ENCODE results near the gene FKBP5.
A peak's percentile ranks its signal among the peaks of the same experiment; 100 is the strongest.

FKBP5 gene

DNA sequence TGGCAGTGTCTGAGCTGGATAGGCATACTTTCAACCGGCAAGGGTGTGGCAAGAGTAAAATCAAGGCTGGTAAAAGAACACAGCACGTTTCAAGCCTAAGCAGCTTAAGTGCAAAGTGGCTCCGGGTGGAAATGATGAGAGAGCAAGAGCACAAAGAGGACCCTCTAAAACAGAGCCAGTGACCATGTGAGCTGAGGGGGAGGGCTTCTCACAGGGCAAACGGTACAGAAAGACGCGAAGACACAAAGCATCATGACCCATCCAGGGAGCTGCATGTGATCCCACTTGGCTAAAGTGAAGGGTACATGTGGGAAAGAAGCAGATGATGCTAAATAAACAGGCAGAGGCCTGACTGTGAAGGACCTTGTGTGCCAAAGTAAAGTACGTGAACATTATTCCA is 25.7 kb downstream of the FKBP5 start:
- DNase-seq (ENCODE audit: low read depth), result no peak

DNA sequence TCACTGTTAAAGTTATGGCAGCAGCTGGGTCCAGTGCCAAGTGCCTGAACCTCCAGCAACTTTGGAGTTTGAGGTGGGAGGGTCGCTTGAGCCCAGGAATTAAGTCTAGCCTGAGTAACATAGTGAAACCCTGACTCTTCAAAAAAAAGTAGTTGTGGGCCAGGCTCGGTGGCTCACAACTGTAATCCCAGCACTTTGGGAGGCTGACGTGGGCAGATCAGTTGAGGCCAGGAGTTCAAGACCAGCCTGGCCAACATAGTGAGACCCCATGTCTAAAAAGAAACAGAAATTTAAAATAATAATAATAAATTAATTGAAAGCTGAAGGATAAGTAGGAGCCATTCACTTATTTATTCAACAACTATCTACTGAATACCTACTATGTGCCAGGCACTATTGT is 33.8 kb downstream of the FKBP5 start:
- no peak for DNase-seq (ENCODE audit: low read depth)

DNA sequence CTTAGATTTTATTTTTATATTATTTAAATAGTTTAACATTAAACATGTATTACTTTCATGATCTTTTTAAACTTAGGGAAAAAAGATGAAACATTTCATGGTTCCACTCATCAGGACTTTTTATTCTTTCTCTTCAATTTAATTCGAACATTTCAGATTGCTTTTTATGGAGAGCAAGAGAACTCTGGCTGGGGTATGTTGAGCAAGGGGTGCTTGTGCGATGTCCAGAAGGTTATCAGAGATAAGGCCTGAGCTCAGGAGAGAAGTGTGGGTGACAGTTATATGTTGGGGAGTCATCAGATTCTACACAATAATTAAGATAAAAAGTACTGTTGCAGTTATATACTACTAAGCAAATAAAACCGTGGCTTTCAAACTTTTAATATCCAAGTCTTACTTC is 37.5 kb downstream of the FKBP5 start:
- DNase-seq (ENCODE audit: low read depth), result no peak

DNA sequence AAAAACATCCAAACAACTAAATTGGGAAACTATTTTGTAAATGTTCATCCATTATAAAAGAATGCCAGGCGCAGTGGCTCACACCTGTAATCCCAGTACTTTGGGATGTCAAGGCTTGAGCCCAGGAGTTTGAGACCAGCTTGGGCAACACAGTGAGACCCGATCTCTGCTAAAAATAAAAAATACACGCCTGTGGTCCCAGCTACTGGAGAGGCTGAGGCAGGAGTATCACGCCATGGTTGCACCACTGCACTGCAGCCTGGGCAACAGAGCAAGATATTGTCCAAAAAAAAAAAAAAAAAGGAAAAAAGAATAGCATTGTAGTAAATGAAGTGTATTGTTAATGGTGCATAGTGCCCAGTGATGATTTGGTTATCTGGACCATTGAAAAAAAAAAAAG is 38.7 kb downstream of the FKBP5 start:
- DNase-seq (ENCODE audit: low read depth), result no peak

DNA sequence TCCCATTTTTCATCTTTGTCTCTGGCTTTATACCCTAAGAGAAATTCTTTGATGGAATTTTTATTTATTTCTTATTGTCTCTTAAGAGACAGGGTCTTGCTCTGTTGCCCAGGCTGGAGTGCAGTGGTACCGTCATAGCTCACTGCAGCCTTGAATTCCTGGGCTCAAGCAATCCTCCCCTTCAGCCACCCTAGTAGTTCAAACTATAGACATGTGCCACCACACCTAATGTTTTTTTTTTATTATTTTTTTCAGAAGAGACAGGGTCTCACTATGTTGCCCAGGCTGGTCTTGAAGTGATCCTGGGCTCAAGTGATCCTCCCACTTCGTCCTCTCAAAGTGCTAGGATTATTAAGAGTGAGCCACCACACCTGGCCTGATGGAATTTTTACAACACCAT is 40.5 kb downstream of the FKBP5 start:
- DNase-seq (ENCODE audit: low read depth), result no peak

DNA sequence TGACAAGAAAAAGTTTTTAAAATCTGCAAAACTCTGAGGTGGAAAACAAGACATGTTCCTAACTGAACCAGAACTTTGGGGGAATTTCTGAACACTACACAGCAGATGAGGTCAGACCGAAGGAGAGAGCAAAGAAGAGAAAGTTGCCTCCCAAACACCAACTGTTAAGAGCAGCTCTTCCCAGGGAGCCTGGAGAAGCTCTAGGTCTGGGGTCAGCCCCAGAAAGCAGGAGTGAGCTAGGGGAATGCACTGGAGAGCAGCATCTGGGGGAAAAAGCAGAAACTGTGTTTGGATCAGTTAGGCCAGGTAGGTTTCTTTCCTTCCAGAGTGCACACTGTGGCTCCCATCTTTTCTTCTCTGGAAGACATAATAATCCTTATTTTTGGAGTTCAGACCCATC is 41.3 kb downstream of the FKBP5 start:
- DNase-seq (ENCODE audit: low read depth), result no peak

DNA sequence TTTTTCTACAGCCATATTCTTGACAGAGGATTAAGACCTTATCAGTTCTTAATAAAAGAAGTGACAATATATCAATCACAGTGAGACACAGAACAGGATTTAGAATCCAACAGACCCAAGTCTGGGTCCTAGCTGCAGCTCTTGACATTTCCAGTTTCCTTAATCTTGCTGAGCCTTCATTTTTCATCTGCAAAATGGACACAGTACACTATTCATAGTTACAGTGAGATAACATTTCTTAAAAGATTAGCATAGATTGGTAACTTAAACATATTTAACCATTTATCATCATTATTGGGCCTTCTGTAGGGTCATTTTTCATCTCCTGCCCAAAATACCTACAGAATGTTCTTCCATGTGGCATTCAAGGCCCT is 45.6 kb downstream of the FKBP5 start:
- no peak for DNase-seq (ENCODE audit: low read depth)

DNA sequence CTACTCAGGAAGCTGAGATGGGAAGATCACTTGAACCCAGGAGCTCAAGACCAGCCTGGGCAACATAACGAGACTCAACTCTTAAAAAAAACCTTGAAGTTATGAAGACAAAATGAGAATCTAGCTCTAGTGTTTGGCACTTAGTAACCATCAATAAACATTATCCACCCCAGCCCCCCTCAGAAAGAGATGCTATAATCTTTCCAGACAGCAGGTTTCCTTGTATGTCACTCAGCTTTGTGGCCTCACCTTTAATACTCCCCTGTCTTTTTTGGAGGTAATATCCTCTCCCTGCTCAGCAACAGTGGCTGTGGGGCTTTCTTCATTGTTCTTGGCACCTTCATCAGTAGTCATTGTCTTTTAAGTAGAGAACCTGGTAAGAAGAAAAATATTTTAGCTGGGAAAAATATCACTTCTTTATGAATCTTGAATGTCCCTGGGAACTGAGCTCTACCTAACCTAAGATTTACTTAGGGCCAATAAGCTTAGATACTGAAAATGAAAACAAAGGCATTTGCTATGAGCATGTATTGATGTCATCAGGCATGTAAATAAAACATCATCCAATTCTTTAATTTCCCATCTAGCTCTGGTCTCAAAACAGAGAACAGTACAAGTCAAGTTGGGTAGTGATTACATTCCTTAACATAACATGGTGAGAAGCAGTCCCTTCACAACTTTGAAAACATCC is 46.1 kb downstream of the FKBP5 start:
- no peak for DNase-seq (ENCODE audit: low read depth)

DNA sequence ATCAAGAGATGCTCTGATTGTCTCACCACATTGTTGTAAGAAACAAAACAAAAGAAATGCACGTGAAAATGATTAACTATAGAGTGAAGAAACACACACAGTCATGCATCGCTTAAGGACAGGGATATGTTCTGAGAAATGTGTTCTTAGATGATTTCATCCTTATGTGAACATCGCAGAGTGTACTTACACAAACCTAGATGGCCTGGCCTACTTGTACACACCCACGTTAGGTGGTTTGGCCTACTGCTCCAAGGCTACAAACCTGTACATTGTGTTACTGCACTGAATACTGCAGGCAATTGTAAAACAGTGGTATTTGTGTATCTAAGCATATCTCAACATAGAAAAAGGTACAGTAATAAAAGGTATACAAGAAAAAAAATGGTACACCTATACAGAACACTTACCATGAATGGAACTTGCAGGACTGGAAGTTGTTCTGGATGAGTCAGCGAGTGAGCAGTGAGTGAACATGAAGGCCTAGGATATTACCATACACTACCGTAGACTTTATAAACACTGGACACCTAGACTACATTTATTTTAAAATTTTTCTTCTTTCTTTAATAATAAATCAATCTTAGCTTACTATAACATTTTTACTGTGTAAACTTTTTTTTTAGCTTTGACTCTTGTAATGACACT is 48.6 kb downstream of the FKBP5 start:
- peak; percentile 73 for DNase-seq (ENCODE audit: low read depth)

DNA sequence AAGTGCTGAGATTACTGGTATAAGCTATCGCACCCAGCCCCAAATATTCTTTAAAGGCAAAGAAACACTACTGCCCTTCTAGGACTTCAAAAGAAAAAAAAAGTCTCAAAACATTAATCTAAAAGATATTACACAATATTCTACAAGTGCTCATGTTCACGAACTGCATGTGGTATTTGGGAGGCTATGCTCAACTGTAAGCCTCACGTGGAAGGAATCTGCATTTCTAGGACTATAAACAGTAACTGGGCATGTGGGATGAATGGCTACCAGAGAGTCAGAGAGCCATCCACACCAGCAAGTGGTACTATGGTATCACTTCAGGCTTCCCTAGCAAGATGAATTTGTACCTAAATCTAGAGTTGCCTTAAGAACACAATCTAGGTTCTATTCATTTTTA is 50.0 kb downstream of the FKBP5 start:
- peak; percentile 74 for DNase-seq (ENCODE audit: low read depth)

DNA sequence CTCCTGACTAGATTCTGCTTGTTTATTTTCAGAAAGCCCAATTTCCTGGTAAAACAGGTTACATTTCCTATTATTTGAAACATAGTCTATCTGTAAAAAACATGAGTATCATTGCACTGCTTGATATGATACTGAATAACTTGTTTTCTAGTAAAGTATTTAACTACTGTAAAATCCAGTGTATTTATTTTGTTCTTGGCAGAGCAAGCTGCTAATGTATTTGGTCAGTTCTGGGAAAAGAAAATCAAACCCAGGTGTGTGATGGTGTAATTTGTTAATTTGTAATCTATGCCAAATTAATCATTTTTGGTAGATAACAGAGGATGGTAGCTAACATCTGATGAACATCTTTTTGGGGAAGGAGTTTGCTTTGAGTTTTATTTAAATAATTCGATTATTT is 50.8 kb downstream of the FKBP5 start:
- DNase-seq (ENCODE audit: low read depth), result no peak

DNA sequence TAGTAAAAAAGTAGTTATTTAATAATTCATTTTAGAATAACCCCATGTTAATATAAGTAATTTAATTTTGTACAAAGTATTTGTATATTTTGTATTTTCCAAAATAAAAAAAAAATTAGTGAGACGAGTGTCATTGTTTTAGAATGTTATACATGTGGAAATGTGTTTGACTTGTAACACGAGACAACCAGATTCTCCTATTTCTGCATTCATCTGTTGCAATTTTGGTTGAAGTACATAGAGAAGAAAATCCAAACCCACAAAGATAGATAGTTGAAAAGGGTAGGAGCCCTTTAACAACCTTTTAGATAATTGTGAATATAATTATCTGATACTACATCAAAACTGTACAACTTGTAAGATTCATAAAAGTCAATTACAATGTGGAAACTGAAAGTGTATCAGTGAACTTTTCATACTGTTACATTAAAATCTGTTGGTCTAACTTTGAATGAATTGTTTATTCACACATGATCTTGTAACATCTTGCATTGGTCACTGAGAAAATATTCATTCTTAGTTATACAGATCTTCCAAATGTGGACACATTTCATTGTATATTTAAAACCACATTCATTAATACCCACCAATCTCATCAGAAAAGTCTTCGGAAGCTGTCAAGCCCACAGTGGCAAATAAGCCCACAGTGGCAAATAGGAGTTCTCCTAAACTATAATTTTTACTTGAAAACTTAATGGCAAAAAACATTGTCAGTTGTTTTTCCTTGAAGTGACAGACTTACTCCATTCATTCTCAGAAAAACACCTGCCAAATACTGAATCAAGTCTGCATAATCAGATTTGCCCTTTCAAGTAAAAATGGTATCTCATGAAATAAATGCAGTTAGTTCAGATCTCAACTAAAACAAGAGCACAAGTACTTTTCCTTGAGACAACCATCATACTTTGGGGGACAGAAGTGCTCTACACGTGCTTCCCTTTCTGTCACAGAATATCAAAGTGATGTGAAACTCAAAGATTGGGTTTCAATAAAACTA is 52.8 kb downstream of the FKBP5 start:
- DNase-seq (ENCODE audit: low read depth), result peak; percentile 45

DNA sequence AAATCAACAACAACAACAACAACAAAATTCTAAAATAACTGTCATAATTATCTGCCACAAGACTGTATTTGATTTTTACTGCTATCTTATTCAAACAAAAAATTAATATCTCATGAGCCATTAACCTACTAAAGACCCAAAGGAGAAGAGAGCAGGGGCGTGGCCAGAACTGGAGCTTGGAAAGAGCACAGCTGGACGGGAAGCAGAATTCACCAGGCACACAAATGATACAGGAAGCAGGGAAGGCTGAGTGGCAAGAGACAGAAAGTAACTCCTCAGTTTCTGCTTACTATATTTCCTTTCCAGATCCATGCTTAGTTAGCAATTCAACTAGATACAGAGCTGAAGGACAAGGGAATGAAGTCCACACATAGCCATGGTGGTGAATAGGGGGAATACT is 54.4 kb downstream of the FKBP5 start:
- DNase-seq (ENCODE audit: low read depth), result no peak

DNA sequence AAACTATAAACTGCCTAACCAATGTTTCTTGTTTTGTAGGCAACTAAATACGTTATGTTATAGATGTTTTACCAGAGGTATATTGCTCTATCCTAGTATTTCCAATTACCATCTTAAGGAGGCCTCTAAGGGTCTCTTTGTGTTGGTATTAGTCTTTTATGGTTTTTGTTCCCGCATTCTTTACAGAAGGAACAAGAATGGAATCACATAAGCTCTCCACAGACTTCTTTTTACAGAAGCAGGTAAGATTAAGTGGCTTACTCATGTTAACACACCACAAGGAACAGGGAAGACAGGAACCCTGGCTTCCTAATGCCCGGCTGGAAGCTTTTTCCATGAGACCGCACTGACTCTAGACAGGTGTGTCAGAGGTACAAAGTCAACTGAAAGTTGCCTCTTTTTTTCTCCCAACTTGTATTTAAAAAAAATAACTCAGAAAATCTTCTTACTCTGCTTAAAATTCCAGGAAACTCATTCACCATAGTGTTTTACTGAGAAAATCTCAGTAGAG is 55.1 kb downstream of the FKBP5 start:
- DNase-seq (ENCODE audit: low read depth), result no peak

DNA sequence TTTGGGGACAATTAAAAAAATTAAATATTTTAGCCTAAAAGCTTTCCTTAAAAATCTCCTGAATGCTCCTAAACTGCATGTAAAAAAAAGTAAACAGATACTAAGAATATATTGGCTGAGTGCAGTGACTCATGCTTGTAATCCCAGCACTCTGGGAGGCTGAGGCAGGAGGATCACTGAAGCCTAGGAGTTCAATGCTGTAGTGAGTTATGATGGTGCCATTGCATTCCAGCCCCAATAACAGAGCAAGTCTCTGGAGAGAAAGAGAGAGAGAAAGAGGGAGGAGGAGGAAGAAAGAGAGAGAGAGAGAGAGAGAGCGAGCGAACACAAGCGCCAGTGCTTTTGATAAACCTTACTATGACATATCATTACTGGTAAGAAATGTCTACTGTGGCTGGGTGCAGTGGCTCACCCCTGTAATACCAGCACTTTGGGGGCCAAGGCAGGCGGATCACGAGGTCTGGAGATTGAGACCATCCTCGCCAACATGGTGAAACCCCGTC is 58.8 kb downstream of the FKBP5 start:
- DNase-seq (ENCODE audit: low read depth), result peak; percentile 53

DNA sequence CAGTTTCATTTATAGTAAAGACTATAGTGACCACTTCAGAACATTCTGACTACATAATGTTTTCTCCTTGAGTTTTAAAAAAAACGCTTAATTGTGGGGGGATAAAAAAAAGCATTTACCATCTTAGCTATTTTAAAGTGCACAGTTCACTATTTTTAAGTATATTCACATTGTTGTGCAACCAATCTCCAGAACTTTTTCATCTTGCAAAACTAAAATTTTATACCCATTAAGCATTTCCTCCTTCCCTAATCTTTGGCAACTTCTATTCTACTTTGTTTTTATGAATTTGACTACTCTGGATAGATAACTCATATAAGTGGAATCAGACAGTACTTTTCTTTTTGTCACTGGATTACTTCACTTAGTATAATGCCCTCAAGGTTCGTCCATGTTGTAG is 62.3 kb downstream of the FKBP5 start:
- no peak for DNase-seq (ENCODE audit: low read depth)

DNA sequence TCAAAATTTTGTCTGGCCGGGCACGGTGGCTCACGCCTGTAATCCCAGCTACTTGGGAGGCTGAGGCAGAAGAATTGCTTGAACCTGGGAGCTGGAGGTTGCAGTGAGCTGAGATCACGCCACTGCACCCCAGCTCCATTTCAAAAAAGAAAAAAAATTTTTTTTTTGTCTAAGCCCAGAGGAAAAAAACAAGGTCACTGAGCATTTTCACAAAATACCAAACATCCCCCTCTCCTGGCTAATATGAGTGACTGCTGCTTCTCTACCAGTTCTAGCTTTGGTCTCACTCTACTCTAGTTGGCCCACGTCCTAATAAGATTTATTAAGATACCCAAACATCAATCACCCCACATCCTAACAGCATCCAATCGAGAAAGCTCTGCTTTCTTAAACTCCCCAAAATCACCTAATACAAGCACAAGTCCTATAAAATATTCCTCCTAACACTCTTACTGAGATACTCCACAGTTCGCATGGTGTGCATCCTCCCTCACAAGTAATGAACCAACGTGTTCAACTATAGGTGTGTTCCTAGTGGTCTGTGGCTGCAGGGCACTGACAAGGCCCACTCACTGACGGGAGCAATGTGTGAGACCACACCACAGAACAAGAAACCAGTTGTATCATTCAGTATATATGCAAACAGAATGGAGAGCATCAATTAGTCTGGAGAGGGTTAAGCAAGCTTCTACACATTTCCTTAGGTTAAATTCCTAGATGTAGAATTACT is 64.2 kb downstream of the FKBP5 start:
- DNase-seq (ENCODE audit: low read depth), result no peak

DNA sequence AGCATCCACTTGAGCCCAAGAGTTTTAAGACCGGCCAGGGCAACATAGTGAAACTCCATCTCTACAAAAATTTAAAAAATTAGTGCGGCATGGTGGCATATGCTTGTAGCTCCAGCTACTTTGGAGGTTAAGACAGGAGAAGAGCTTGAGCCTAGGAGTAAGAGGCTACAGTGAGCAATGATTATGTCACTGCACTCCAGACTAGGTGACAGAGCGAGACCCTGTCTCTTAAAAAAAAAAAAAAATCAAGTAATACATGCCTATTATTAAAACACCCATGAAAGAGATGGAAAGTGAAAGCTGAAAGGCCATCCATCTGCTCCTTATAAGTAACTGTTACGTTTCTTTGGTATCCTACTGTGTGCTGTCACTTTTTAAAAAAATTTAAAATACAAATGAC is 66.4 kb downstream of the FKBP5 start:
- DNase-seq (ENCODE audit: low read depth), result no peak

DNA sequence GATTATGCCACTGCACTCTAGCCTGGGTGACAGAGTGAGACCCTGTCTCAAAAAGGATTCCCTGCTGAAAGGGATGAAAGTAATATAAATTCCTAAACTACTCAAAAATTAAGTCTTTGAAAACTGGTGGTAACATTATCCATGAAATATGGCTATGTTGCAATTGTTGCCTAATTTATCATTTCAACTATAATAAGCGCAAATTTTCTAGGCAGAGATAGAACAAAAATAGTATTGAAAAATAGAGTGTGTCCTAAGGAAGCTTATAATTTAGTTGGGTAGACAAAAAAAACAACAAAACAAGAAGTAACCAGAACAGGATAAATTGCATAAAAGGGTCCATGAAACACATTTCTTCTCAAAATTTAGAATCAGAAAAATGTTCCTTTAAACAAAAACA is 68.0 kb downstream of the FKBP5 start:
- DNase-seq (ENCODE audit: low read depth), result no peak

DNA sequence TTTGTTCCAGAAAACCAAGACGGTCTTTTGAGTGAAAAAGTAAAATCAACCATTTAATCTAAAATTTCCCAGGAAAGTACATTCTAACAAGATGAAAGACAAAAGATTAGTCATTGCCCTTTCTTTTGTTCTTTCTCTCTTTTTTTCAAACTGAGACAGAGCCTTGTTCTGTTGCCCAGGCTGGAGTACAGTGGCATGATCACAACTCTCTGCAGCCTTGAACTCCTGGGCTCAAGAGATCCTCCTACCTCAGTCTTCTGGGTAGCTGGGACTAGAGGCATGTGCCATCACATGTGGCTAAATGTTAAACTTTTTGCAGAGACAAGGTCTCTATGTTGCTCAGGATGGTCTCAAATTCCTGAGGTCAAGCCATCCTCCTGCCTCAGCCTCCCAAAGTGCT is 75.0 kb downstream of the FKBP5 start:
- no peak for DNase-seq (ENCODE audit: low read depth)

DNA sequence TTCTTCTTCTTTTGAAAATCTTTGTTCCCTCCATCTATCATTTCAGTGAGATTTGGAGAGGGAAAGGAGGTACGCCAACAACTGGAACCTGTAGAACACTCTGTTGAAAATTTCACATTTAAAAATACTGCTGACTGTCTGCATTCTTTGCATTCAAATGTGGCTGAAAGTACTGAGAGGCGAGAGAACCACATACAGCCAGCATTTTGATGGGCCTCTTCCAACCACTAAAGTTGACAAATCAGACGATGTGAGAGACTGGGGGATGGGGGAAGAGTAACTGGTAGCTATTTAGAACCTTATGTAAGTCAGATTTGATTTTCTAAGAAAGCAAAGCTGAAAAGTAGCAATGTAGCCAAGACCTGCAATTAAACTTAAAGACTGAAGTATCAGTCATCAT is 77.5 kb downstream of the FKBP5 start:
- DNase-seq (ENCODE audit: low read depth), result peak; percentile 90

DNA sequence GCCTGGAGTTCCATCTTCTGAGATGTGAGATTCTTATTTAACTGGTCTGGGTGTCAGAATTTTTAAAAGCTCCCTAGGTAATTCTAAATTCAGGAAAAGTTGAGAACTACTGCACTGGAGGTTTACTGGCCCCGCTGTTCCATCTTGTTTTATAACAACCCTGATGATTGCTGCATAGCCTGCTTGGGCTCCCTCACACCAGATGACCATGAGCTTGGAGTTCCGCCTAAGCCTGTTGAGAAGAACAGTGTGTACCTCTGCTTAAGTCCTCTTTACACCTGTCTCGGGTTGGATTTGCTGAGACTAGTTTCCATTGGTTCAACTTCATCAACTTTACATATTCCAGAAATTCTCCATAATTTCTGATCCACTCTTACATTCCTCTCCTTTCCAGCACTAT is 77.9 kb downstream of the FKBP5 start:
- peak; percentile 57 for DNase-seq (ENCODE audit: low read depth)
